IMR-90 (cell line): ENCODE results near the gene AKR1A1. TPM values are rescaled to one million over a fixed set of nuclear protein-coding genes. Genes with fewer than 3 reads are reported as not detected.

Source experiments
- ATAC-seq: fragments of 200-7000 bp; cut with Tn5 transposase; 2 replicates; pipeline ENCODE4 v1.9.1; 2020; ENCODE audit warnings: low read depth, mild to moderate bottlenecking, moderate library complexity
- BruUV-seq: library from RNA; stranded (reverse); fragments of 400-500 nt; replicated peaks from 2 replicates; lab custom pipeline; 2021; lab: Mats Ljungman, UMichigan
- CTCF ChIA-PET: fragments of 300-600 bp; formaldehyde crosslinking; extraction: SDS; loops from one replicate; lab custom pipeline; 2021; ENCODE audit warnings: antibody characterized with exemption; lab: Yijun Ruan, JAX
- POLR2A ChIA-PET: fragments of 300-600 bp; sonication (Branson Sonifier 250); formaldehyde crosslinking; loops from one replicate; lab custom pipeline; 2022; ENCODE audit warnings: antibody characterized with exemption; ENCODE audit not compliant: unreplicated experiment; lab: Charles Lee
- DNase-seq: peaks from one replicate; pipeline ENCODE4 v3.0.0; 2013
- H2AFZ ChIP-seq: replicated peaks from 2 replicates; pipeline ENCODE3; 2013; ENCODE audit warnings: low read length, mild to moderate bottlenecking; ENCODE audit not compliant: poor library complexity
- H2AK5ac ChIP-seq: 2 replicates; pipeline ENCODE4 v1.6.1; 2013; ENCODE audit warnings: low read depth, low read length, inconsistent platforms
- H2AK9ac ChIP-seq: replicated peaks from 2 replicates; pipeline ENCODE3; 2013; ENCODE audit warnings: mild to moderate bottlenecking, low read depth, low read length, moderate library complexity; ENCODE audit not compliant: poor library complexity
- H2BK120ac ChIP-seq: 2 replicates; pipeline ENCODE4 v1.6.1; 2013; ENCODE audit warnings: low read depth, low read length, inconsistent platforms
- H2BK15ac ChIP-seq: 3 replicates; pipeline ENCODE4 v1.6.1; 2013; ENCODE audit warnings: low read depth, low read length, inconsistent platforms
- H2BK20ac ChIP-seq: 2 replicates; pipeline ENCODE4 v1.6.1; 2013; ENCODE audit warnings: low read depth, mild to moderate bottlenecking, inconsistent platforms, low read length, moderate library complexity
- H2BK5ac ChIP-seq: 2 replicates; pipeline ENCODE4 v1.6.1; 2013; ENCODE audit warnings: mild to moderate bottlenecking, low read depth, low read length, inconsistent platforms; ENCODE audit not compliant: poor library complexity, severe bottlenecking
- H3K14ac ChIP-seq: replicated peaks from 2 replicates; pipeline ENCODE4 v1.6.1; 2013; ENCODE audit warnings: low read depth, low read length, inconsistent platforms
- H3K18ac ChIP-seq: 2 replicates; pipeline ENCODE4 v1.6.1; 2013; ENCODE audit warnings: low read depth, low read length, control low read depth
- H3K23ac ChIP-seq: 2 replicates; pipeline ENCODE4 v1.6.1; 2013; ENCODE audit warnings: low read depth, low read length, inconsistent platforms
- H3K27ac ChIP-seq: 2 replicates; pipeline ENCODE4 v1.5.1; 2013; ENCODE audit warnings: mild to moderate bottlenecking, control low read depth, low read length; ENCODE audit not compliant: insufficient read depth
- H3K27me3 ChIP-seq: 2 replicates; pipeline ENCODE4 v1.6.1; 2013; ENCODE audit warnings: low read length; ENCODE audit not compliant: control insufficient read depth, insufficient read depth
- H3K36me3 ChIP-seq: 2 replicates; pipeline ENCODE4 v1.6.1; 2013; ENCODE audit warnings: low read length, mixed read lengths; ENCODE audit not compliant: control insufficient read depth, insufficient read depth
- H3K4ac ChIP-seq: 2 replicates; pipeline ENCODE4 v1.6.1; 2013; ENCODE audit warnings: low read depth, low read length, inconsistent platforms
- H3K4me1 ChIP-seq: 2 replicates; pipeline ENCODE4 v1.6.1; 2013; ENCODE audit warnings: low read length, mixed read lengths; ENCODE audit not compliant: control insufficient read depth, insufficient read depth
- H3K4me2 ChIP-seq: 2 replicates; pipeline ENCODE4 v1.6.1; 2013; ENCODE audit warnings: low read depth, mild to moderate bottlenecking, control low read depth, low read length, moderate library complexity
- H3K4me3 ChIP-seq: 2 replicates; pipeline ENCODE4 v1.5.1; 2013; ENCODE audit warnings: low read depth, mild to moderate bottlenecking, control low read depth, low read length, moderate library complexity; ENCODE audit not compliant: insufficient read depth
- H3K56ac ChIP-seq: 2 replicates; pipeline ENCODE4 v1.6.1; 2013; ENCODE audit warnings: low read length, inconsistent platforms; ENCODE audit not compliant: insufficient read depth; ENCODE audit errors: extremely low read depth
- H3K79me1 ChIP-seq, 2 experiments: 2 replicates each; pipeline ENCODE4 v1.6.1; 2013; ENCODE audit warnings: low read length in 2 of 2, inconsistent platforms in 1 of 2, low read depth in 1 of 2
- H3K9ac ChIP-seq: 2 replicates; pipeline ENCODE4 v1.6.1; 2013; ENCODE audit warnings: low read depth, low read length, control low read depth
- H3K9me1 ChIP-seq: 2 replicates; pipeline ENCODE4 v1.6.1; 2013; ENCODE audit warnings: low read length, inconsistent platforms; ENCODE audit not compliant: insufficient read depth
- H3K9me3 ChIP-seq: 2 replicates; pipeline ENCODE4 v1.6.1; 2013; ENCODE audit warnings: low read length; ENCODE audit not compliant: control insufficient read depth, insufficient read depth
- H4K20me1 ChIP-seq: 2 replicates; pipeline ENCODE4 v1.6.1; 2013; ENCODE audit warnings: low read length, inconsistent platforms; ENCODE audit not compliant: insufficient read depth
- H4K5ac ChIP-seq: 2 replicates; pipeline ENCODE4 v1.6.1; 2013; ENCODE audit warnings: mild to moderate bottlenecking, low read depth, low read length, control low read depth
- H4K8ac ChIP-seq, 2 experiments: 2 replicates each; pipeline ENCODE4 v1.6.1; 2013; ENCODE audit warnings: low read depth in 2 of 2, low read length in 2 of 2, control low read depth in 1 of 2, inconsistent platforms in 1 of 2
- H4K91ac ChIP-seq: 2 replicates; pipeline ENCODE4 v1.6.1; 2013; ENCODE audit warnings: low read depth, low read length, inconsistent platforms; ENCODE audit not compliant: insufficient read depth
- CHD1 ChIP-seq: IDR thresholded peaks from 2 replicates; pipeline ENCODE4 v1.6.1; 2012; ENCODE audit warnings: low read depth, low read length, improper control_type of control experiment
- CTCF ChIP-seq: conservative IDR thresholded peaks from 2 replicates; pipeline ENCODE4 v1.5.1; 2012; ENCODE audit warnings: mild to moderate bottlenecking, low read depth, low read length, improper control_type of control experiment
- MAFK ChIP-seq: IDR thresholded peaks from 2 replicates; pipeline ENCODE4 v1.6.1; 2012; ENCODE audit warnings: low read depth, low read length, improper control_type of control experiment
- NFE2L2 ChIP-seq: fragments of 150-350 bp; IDR thresholded peaks from 2 replicates; pipeline ENCODE4 v1.6.1; 2016; ENCODE audit warnings: low read depth, mild to moderate bottlenecking, low read length
- RCOR1 ChIP-seq: IDR thresholded peaks from 2 replicates; pipeline ENCODE4 v1.6.1; 2012; ENCODE audit warnings: mild to moderate bottlenecking, low read length, improper control_type of control experiment; ENCODE audit not compliant: insufficient replicate concordance
- SMC3 ChIP-seq: fragments of 150-350 bp; IDR thresholded peaks from 2 replicates; pipeline ENCODE4 v1.6.1; 2016; ENCODE audit warnings: low read depth, mild to moderate bottlenecking, antibody characterized with exemption, low read length, moderate library complexity
- WGBS, 2 experiments: methylation state at CpG; one replicate each; pipeline versions ENCODE4 v1.1.5 to v1.1.7; 2013; ENCODE audit warnings: missing lambda C conversion rate in 2 of 2; ENCODE audit not compliant: insufficient read length in 1 of 2; ENCODE audit errors: extremely low coverage in 2 of 2; 5-methylcytosine and 5-hydroxymethylcytosine counted together
- dilution Hi-C: fragments of 300-500 bp; cut with HindIII; formaldehyde crosslinking; loops from one replicate; pipeline ENCODE4 v1.14.3; 2018; ENCODE audit warnings: low sequenced_read_pairs; ENCODE audit not compliant: unreplicated experiment
- in situ Hi-C: fragments of 300-500 bp; cut with MboI; formaldehyde crosslinking; loops from 3 replicates; pipeline ENCODE4 v1.14.3; 2019; ENCODE audit warnings: low sequenced_read_pairs, inconsistent platforms, mixed read lengths
- intact Hi-C: fragments of 100-400 bp; cut with micrococcal nuclease; formaldehyde crosslinking; loops from 2 replicates; pipeline ENCODE4 v1.10.0; 2022
- polyA plus RNA-seq, 3 experiments: library from polyadenylated mRNA; depleted of rRNA; stranded (reverse); fragments of >200 nt; gene quantifications; 2 replicates each; pipeline ENCODE4 v1.2.3, GENCODE V29; 2012; ENCODE audit warnings: low replicate concordance in 1 of 3
- total RNA-seq: library from RNA; depleted of rRNA; stranded (reverse); fragments of >200 nt; gene quantifications from 2 replicates; pipeline ENCODE4 v1.2.3, GENCODE V29; 2012

The AKR1A1 gene
- total and polyA plus RNA-seq, 2 of the 4 experiments (the other 2 are of a cell fraction), result 141 to 151 TPM

GRCh38 chr1:45612941-45613579 lies 62.4 kb downstream of the AKR1A1 start:
- H3K23ac ChIP-seq, result no peak overlapping the region
- no peak overlapping the region for H2BK15ac ChIP-seq
- H2AK5ac ChIP-seq, result no peak overlapping the region
- no peak overlapping the region for H4K91ac ChIP-seq
- H4K5ac ChIP-seq, result no peak overlapping the region
- 92% methylated on average over 2 of the region's 8 CpGs; no CpG with 5 or more reads in 1 of the 2 experiments for WGBS, 2 experiments
- ChIA-PET CTCF (no interaction called here), POLR2A (interaction anchor here (0.6 kb wide), 1 partner anchor 310 kb away, joined by 4 read pairs; no protein-coding TSS in a partner anchor)
- peaks cover 2% of the 10 kb centered on the region; the same call in 1 of the 2 replicates for H3K9me1 ChIP-seq
- no peak overlapping the region for H2BK120ac ChIP-seq
- no peak overlapping the region for H3K27ac ChIP-seq
- no peak overlapping the region for H2BK5ac ChIP-seq
- no peak overlapping the region for H3K4me2 ChIP-seq
- H3K79me1 ChIP-seq, result peaks cover 10% of the 10 kb centered on the region in 2 experiments; a peak in 1 of 4 replicates
- peaks cover 38% of the 10 kb centered on the region for H3K36me3 ChIP-seq
- no peak overlapping the region for H2BK20ac ChIP-seq
- H3K9ac ChIP-seq, result no peak overlapping the region
- in situ Hi-C loops (no loop called here), dilution Hi-C loops (no loop called here), intact Hi-C loops (no loop called here)
- TF ChIP-seq CTCF (no peak), CHD1 (no peak), SMC3 (no peak), NFE2L2 (no peak), MAFK (no peak), RCOR1 (no peak)
- no peak overlapping the region for H4K8ac ChIP-seq
- no peak overlapping the region for H3K14ac ChIP-seq
- H3K4ac ChIP-seq, result no peak overlapping the region
- no peak for ATAC-seq
- no peaks in the 10 kb centered on the region; the same call in 1 of the 2 replicates for H3K4me1 ChIP-seq
- no peak for DNase-seq
- no peaks in the 10 kb centered on the region for H3K9me3 ChIP-seq
- H2AFZ ChIP-seq, result no peak overlapping the region
- no peak overlapping the region for H3K4me3 ChIP-seq
- no peaks in the 10 kb centered on the region for H3K27me3 ChIP-seq
- H3K18ac ChIP-seq, result no peak overlapping the region
- peaks cover 5% of the 10 kb centered on the region; the same call in 1 of the 2 replicates for H4K20me1 ChIP-seq
- no peak overlapping the region for H2AK9ac ChIP-seq
- H3K56ac ChIP-seq, result no peak overlapping the region
- BruUV-seq, result no TSS peak
